IMR-90 (cell line): ENCODE results near the gene KPTN. TPM values are rescaled to one million over a fixed set of nuclear protein-coding genes. Genes with fewer than 3 reads are reported as not detected.

Experiments
- ATAC-seq: fragments of 200-7000 bp; cut with Tn5 transposase; 2 replicates; pipeline ENCODE4 v1.9.1; 2020; ENCODE audit warnings: low read depth, mild to moderate bottlenecking, moderate library complexity
- BruUV-seq: library from RNA; stranded (reverse); fragments of 400-500 nt; replicated peaks from 2 replicates; lab custom pipeline; 2021; lab: Mats Ljungman, UMichigan
- CTCF ChIA-PET: fragments of 300-600 bp; formaldehyde crosslinking; extraction: SDS; loops from one replicate; lab custom pipeline; 2021; ENCODE audit warnings: antibody characterized with exemption; lab: Yijun Ruan, JAX
- POLR2A ChIA-PET: fragments of 300-600 bp; sonication (Branson Sonifier 250); formaldehyde crosslinking; loops from one replicate; lab custom pipeline; 2022; ENCODE audit warnings: antibody characterized with exemption; ENCODE audit not compliant: unreplicated experiment; lab: Charles Lee
- DNase-seq: peaks from one replicate; pipeline ENCODE4 v3.0.0; 2013
- H2AFZ ChIP-seq: replicated peaks from 2 replicates; pipeline ENCODE3; 2013; ENCODE audit warnings: low read length, mild to moderate bottlenecking; ENCODE audit not compliant: poor library complexity
- H2AK5ac ChIP-seq: 2 replicates; pipeline ENCODE4 v1.6.1; 2013; ENCODE audit warnings: low read depth, low read length, inconsistent platforms
- H2AK9ac ChIP-seq: replicated peaks from 2 replicates; pipeline ENCODE3; 2013; ENCODE audit warnings: mild to moderate bottlenecking, low read depth, low read length, moderate library complexity; ENCODE audit not compliant: poor library complexity
- H2BK120ac ChIP-seq: 2 replicates; pipeline ENCODE4 v1.6.1; 2013; ENCODE audit warnings: low read depth, low read length, inconsistent platforms
- H2BK15ac ChIP-seq: 3 replicates; pipeline ENCODE4 v1.6.1; 2013; ENCODE audit warnings: low read depth, low read length, inconsistent platforms
- H2BK20ac ChIP-seq: 2 replicates; pipeline ENCODE4 v1.6.1; 2013; ENCODE audit warnings: low read depth, mild to moderate bottlenecking, inconsistent platforms, low read length, moderate library complexity
- H2BK5ac ChIP-seq: 2 replicates; pipeline ENCODE4 v1.6.1; 2013; ENCODE audit warnings: mild to moderate bottlenecking, low read depth, low read length, inconsistent platforms; ENCODE audit not compliant: poor library complexity, severe bottlenecking
- H3K14ac ChIP-seq: replicated peaks from 2 replicates; pipeline ENCODE4 v1.6.1; 2013; ENCODE audit warnings: low read depth, low read length, inconsistent platforms
- H3K18ac ChIP-seq: 2 replicates; pipeline ENCODE4 v1.6.1; 2013; ENCODE audit warnings: low read depth, low read length, control low read depth
- H3K23ac ChIP-seq: 2 replicates; pipeline ENCODE4 v1.6.1; 2013; ENCODE audit warnings: low read depth, low read length, inconsistent platforms
- H3K27ac ChIP-seq: 2 replicates; pipeline ENCODE4 v1.5.1; 2013; ENCODE audit warnings: mild to moderate bottlenecking, control low read depth, low read length; ENCODE audit not compliant: insufficient read depth
- H3K27me3 ChIP-seq: 2 replicates; pipeline ENCODE4 v1.6.1; 2013; ENCODE audit warnings: low read length; ENCODE audit not compliant: control insufficient read depth, insufficient read depth
- H3K36me3 ChIP-seq: 2 replicates; pipeline ENCODE4 v1.6.1; 2013; ENCODE audit warnings: low read length, mixed read lengths; ENCODE audit not compliant: control insufficient read depth, insufficient read depth
- H3K4ac ChIP-seq: 2 replicates; pipeline ENCODE4 v1.6.1; 2013; ENCODE audit warnings: low read depth, low read length, inconsistent platforms
- H3K4me1 ChIP-seq: 2 replicates; pipeline ENCODE4 v1.6.1; 2013; ENCODE audit warnings: low read length, mixed read lengths; ENCODE audit not compliant: control insufficient read depth, insufficient read depth
- H3K4me2 ChIP-seq: 2 replicates; pipeline ENCODE4 v1.6.1; 2013; ENCODE audit warnings: low read depth, mild to moderate bottlenecking, control low read depth, low read length, moderate library complexity
- H3K4me3 ChIP-seq: 2 replicates; pipeline ENCODE4 v1.5.1; 2013; ENCODE audit warnings: low read depth, mild to moderate bottlenecking, control low read depth, low read length, moderate library complexity; ENCODE audit not compliant: insufficient read depth
- H3K56ac ChIP-seq: 2 replicates; pipeline ENCODE4 v1.6.1; 2013; ENCODE audit warnings: low read length, inconsistent platforms; ENCODE audit not compliant: insufficient read depth; ENCODE audit errors: extremely low read depth
- H3K79me1 ChIP-seq, 2 experiments: 2 replicates each; pipeline ENCODE4 v1.6.1; 2013; ENCODE audit warnings: low read length in 2 of 2, inconsistent platforms in 1 of 2, low read depth in 1 of 2
- H3K9ac ChIP-seq: 2 replicates; pipeline ENCODE4 v1.6.1; 2013; ENCODE audit warnings: low read depth, low read length, control low read depth
- H3K9me1 ChIP-seq: 2 replicates; pipeline ENCODE4 v1.6.1; 2013; ENCODE audit warnings: low read length, inconsistent platforms; ENCODE audit not compliant: insufficient read depth
- H3K9me3 ChIP-seq: 2 replicates; pipeline ENCODE4 v1.6.1; 2013; ENCODE audit warnings: low read length; ENCODE audit not compliant: control insufficient read depth, insufficient read depth
- H4K20me1 ChIP-seq: 2 replicates; pipeline ENCODE4 v1.6.1; 2013; ENCODE audit warnings: low read length, inconsistent platforms; ENCODE audit not compliant: insufficient read depth
- H4K5ac ChIP-seq: 2 replicates; pipeline ENCODE4 v1.6.1; 2013; ENCODE audit warnings: mild to moderate bottlenecking, low read depth, low read length, control low read depth
- H4K8ac ChIP-seq, 2 experiments: 2 replicates each; pipeline ENCODE4 v1.6.1; 2013; ENCODE audit warnings: low read depth in 2 of 2, low read length in 2 of 2, control low read depth in 1 of 2, inconsistent platforms in 1 of 2
- H4K91ac ChIP-seq: 2 replicates; pipeline ENCODE4 v1.6.1; 2013; ENCODE audit warnings: low read depth, low read length, inconsistent platforms; ENCODE audit not compliant: insufficient read depth
- BHLHE40 ChIP-seq: fragments of 150-350 bp; IDR thresholded peaks from 2 replicates; pipeline ENCODE4 v1.6.1; 2016; ENCODE audit warnings: mild to moderate bottlenecking, low read depth, low read length
- CEBPB ChIP-seq: IDR thresholded peaks from 2 replicates; pipeline ENCODE4 v1.6.1; 2012; ENCODE audit warnings: low read depth, low read length, improper control_type of control experiment
- ELK1 ChIP-seq: fragments of 150-350 bp; IDR thresholded peaks from 2 replicates; pipeline ENCODE4 v1.6.1; 2016; ENCODE audit warnings: low read depth, mild to moderate bottlenecking, low read length, moderate library complexity, borderline replicate concordance
- FOS ChIP-seq: fragments of 150-350 bp; IDR thresholded peaks from 2 replicates; pipeline ENCODE4 v1.6.1; 2016; ENCODE audit warnings: low read depth, low read length
- MAFK ChIP-seq: IDR thresholded peaks from 2 replicates; pipeline ENCODE4 v1.6.1; 2012; ENCODE audit warnings: low read depth, low read length, improper control_type of control experiment
- MAZ ChIP-seq: IDR thresholded peaks from 2 replicates; pipeline ENCODE4 v1.6.1; 2012; ENCODE audit warnings: low read depth, mild to moderate bottlenecking, low read length, improper control_type of control experiment, moderate library complexity, borderline replicate concordance
- MXI1 ChIP-seq: IDR thresholded peaks from 2 replicates; pipeline ENCODE4 v1.6.1; 2012; ENCODE audit warnings: low read depth, mild to moderate bottlenecking, low read length, moderate library complexity, borderline replicate concordance
- NFE2L2 ChIP-seq: fragments of 150-350 bp; IDR thresholded peaks from 2 replicates; pipeline ENCODE4 v1.6.1; 2016; ENCODE audit warnings: low read depth, mild to moderate bottlenecking, low read length
- POLR2A ChIP-seq: IDR thresholded peaks from 2 replicates; pipeline ENCODE4 v1.6.1; 2012; ENCODE audit warnings: mild to moderate bottlenecking, low read depth, low read length
- RAD21 ChIP-seq: IDR thresholded peaks from 2 replicates; pipeline ENCODE4 v1.6.1; 2012; ENCODE audit warnings: low read length, improper control_type of control experiment
- RCOR1 ChIP-seq: IDR thresholded peaks from 2 replicates; pipeline ENCODE4 v1.6.1; 2012; ENCODE audit warnings: mild to moderate bottlenecking, low read length, improper control_type of control experiment; ENCODE audit not compliant: insufficient replicate concordance
- RFX5 ChIP-seq: IDR thresholded peaks from 2 replicates; pipeline ENCODE4 v1.8.0; 2012; ENCODE audit warnings: low read depth, mild to moderate bottlenecking, low read length, moderate library complexity
- SMC3 ChIP-seq: fragments of 150-350 bp; IDR thresholded peaks from 2 replicates; pipeline ENCODE4 v1.6.1; 2016; ENCODE audit warnings: low read depth, mild to moderate bottlenecking, antibody characterized with exemption, low read length, moderate library complexity
- WGBS, 2 experiments: methylation state at CpG; one replicate each; pipeline versions ENCODE4 v1.1.5 to v1.1.7; 2013; ENCODE audit warnings: missing lambda C conversion rate in 2 of 2; ENCODE audit not compliant: insufficient read length in 1 of 2; ENCODE audit errors: extremely low coverage in 2 of 2; 5-methylcytosine and 5-hydroxymethylcytosine counted together
- dilution Hi-C: fragments of 300-500 bp; cut with HindIII; formaldehyde crosslinking; loops from one replicate; pipeline ENCODE4 v1.14.3; 2018; ENCODE audit warnings: low sequenced_read_pairs; ENCODE audit not compliant: unreplicated experiment
- in situ Hi-C: fragments of 300-500 bp; cut with MboI; formaldehyde crosslinking; loops from 3 replicates; pipeline ENCODE4 v1.14.3; 2019; ENCODE audit warnings: low sequenced_read_pairs, inconsistent platforms, mixed read lengths
- intact Hi-C: fragments of 100-400 bp; cut with micrococcal nuclease; formaldehyde crosslinking; loops from 2 replicates; pipeline ENCODE4 v1.10.0; 2022
- polyA plus RNA-seq, 3 experiments: library from polyadenylated mRNA; depleted of rRNA; stranded (reverse); fragments of >200 nt; gene quantifications; 2 replicates each; pipeline ENCODE4 v1.2.3, GENCODE V29; 2012; ENCODE audit warnings: low replicate concordance in 1 of 3
- total RNA-seq: library from RNA; depleted of rRNA; stranded (reverse); fragments of >200 nt; gene quantifications from 2 replicates; pipeline ENCODE4 v1.2.3, GENCODE V29; 2012
- TF ChIP-seq, protein P1 (sequence below): conservative IDR thresholded peaks from 2 replicates; pipeline ENCODE4 v1.5.1; 2012; ENCODE audit warnings: mild to moderate bottlenecking, low read depth, low read length, improper control_type of control experiment
- TF ChIP-seq, protein P2 (sequence below): fragments of 150-350 bp; IDR thresholded peaks from 2 replicates; pipeline ENCODE4 v1.6.1; 2017; ENCODE audit warnings: mild to moderate bottlenecking, antibody characterized with exemption, low read length, low read depth

KPTN gene
- total and polyA plus RNA-seq, 2 of the 4 experiments (the other 2 are of a cell fraction), result 4.1 to 15.4 TPM

DNA sequence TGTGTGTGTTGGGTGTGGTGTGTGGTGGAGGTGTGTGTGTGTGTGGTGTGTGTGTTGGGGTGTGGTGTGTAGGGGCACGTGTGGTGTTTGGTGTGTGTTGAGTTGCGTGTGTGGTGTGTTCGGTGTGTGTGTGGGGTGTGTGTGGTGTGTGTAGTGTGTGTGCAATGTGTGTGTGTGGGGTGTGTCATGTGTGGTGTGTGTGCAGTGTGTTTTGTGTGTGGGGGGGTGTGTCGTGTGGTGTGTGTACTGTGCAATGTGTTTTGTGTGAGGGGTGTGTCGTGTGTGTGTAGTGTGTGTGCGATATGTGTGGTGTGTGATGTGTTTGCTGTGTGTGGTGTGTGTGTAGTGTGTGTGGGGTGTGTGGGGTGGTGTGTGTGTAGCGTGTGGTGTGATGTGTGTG is 6.0 kb upstream of the KPTN start:
- in situ Hi-C loops (no loop called here), intact Hi-C loops (no loop called here), dilution Hi-C loops (no loop called here)
- DNase-seq (no peak), ATAC-seq (no peak)
- Histone ChIP-seq H3K18ac (no peak overlapping the region), H3K9me1 (peaks cover 6% of the 10 kb centered on the region; the same call in 1 of the 2 replicates), H3K56ac (no peak overlapping the region), H3K9ac (no peak overlapping the region), H2BK5ac (peak overlapping the region; percentile 91), H3K4ac (no peak overlapping the region), H2BK120ac (no peak overlapping the region), H2AK9ac (no peak overlapping the region), H3K27me3 (no peaks in the 10 kb centered on the region), H3K9me3 (no peaks in the 10 kb centered on the region), H2BK15ac (no peak overlapping the region), H3K4me1 (no peaks in the 10 kb centered on the region), H4K91ac (no peak overlapping the region), H3K4me3 (no peak overlapping the region), H4K8ac (0 out of 4 replicates have a peak overlapping the region, but pooled peaks of 1 of the 2 experiments have one; percentile 1), H4K20me1 (peaks cover 6% of the 10 kb centered on the region; the same call in 1 of the 2 replicates), H3K4me2 (no peak overlapping the region), H3K36me3 (peaks cover 44% of the 10 kb centered on the region), H4K5ac (no peak overlapping the region), H3K14ac (no peak overlapping the region), H2BK20ac (no peak overlapping the region), H3K79me1 (peaks cover 0 to 12% of the 10 kb centered on the region in 2 experiments; a peak in 2 of 4 replicates), H2AFZ (no peak overlapping the region), H3K27ac (no peak overlapping the region), H2AK5ac (no peak overlapping the region; the same call in 1 of the 2 replicates), H3K23ac (no peak overlapping the region)
- no TSS peak for BruUV-seq
- TF ChIP-seq CEBPB (no peak), FOS (no peak), BHLHE40 (no peak), ELK1 (no peak), NFE2L2 (no peak), MAZ (no peak), POLR2A (no peak), MAFK (no peak), RFX5 (no peak), SMC3 (no peak), MXI1 (no peak), RCOR1 (no peak), RAD21 (no peak)
- TF ChIP-seq, protein P1, sequence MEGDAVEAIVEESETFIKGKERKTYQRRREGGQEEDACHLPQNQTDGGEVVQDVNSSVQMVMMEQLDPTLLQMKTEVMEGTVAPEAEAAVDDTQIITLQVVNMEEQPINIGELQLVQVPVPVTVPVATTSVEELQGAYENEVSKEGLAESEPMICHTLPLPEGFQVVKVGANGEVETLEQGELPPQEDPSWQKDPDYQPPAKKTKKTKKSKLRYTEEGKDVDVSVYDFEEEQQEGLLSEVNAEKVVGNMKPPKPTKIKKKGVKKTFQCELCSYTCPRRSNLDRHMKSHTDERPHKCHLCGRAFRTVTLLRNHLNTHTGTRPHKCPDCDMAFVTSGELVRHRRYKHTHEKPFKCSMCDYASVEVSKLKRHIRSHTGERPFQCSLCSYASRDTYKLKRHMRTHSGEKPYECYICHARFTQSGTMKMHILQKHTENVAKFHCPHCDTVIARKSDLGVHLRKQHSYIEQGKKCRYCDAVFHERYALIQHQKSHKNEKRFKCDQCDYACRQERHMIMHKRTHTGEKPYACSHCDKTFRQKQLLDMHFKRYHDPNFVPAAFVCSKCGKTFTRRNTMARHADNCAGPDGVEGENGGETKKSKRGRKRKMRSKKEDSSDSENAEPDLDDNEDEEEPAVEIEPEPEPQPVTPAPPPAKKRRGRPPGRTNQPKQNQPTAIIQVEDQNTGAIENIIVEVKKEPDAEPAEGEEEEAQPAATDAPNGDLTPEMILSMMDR, result no peak
- TF ChIP-seq, protein P2, sequence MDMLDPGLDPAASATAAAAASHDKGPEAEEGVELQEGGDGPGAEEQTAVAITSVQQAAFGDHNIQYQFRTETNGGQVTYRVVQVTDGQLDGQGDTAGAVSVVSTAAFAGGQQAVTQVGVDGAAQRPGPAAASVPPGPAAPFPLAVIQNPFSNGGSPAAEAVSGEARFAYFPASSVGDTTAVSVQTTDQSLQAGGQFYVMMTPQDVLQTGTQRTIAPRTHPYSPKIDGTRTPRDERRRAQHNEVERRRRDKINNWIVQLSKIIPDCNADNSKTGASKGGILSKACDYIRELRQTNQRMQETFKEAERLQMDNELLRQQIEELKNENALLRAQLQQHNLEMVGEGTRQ, result no peak
- POLR2A ChIA-PET, result no interaction called here
- CTCF ChIA-PET, result no interaction called here
- WGBS, 2 experiments, result 88% methylated on average over 7 of the region's 7 CpGs; no CpG with 5 or more reads in 1 of the 2 experiments
